ENCODE data around the gene MAP3K15.

DNA sequence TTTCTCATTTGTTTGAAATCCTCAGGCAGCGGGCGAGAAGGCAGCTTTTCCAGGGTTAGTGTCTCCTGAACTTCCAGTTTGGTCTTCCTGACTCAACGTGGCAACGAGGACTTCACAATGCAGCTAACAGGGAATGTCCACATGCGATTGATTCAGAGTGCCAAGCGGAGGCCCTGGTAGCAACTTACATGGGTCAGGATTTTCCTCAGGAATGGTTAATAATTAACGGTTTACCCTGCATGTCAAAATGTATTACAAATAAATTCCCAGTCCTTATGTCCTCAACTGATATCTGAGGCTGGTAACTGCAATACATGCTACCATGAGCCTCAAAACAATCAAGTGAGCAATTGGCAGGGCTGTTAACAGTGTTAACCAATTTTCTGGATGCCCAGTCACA lies 67.2 kb downstream of the MAP3K15 start:
- TF ChIP-seq, protein P1, sequence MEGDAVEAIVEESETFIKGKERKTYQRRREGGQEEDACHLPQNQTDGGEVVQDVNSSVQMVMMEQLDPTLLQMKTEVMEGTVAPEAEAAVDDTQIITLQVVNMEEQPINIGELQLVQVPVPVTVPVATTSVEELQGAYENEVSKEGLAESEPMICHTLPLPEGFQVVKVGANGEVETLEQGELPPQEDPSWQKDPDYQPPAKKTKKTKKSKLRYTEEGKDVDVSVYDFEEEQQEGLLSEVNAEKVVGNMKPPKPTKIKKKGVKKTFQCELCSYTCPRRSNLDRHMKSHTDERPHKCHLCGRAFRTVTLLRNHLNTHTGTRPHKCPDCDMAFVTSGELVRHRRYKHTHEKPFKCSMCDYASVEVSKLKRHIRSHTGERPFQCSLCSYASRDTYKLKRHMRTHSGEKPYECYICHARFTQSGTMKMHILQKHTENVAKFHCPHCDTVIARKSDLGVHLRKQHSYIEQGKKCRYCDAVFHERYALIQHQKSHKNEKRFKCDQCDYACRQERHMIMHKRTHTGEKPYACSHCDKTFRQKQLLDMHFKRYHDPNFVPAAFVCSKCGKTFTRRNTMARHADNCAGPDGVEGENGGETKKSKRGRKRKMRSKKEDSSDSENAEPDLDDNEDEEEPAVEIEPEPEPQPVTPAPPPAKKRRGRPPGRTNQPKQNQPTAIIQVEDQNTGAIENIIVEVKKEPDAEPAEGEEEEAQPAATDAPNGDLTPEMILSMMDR (IDR thresholded peaks at IDR 0.05), result no peak
- no peak for TF ChIP-seq EZH2 (IDR thresholded peaks at IDR 0.05)
